Cardiac muscle cell (in vitro differentiated cells and primary cell): Measurements from ENCODE around the gene ZNF467. TPM values are rescaled to one million over a fixed set of nuclear protein-coding genes. Genes with fewer than 3 reads are reported as not detected.

Source experiments
- DNase-seq, 2 donors: peaks; one replicate each; pipeline versions ENCODE4 v3.0.0 to v3.0.0-alpha.2; 2010 to 2017; ENCODE audit warnings: low read depth in 1 of 2, low spot score in 1 of 2
- H3K27ac ChIP-seq: fragments of 200-600 bp; sonication (generic); 2 replicates; pipeline ENCODE4 v1.5.1; 2016
- H3K27me3 ChIP-seq: fragments of 200-600 bp; sonication (generic); 2 replicates; pipeline ENCODE4 v1.6.0; 2016; ENCODE audit warnings: control low read depth
- H3K36me3 ChIP-seq: fragments of 200-600 bp; sonication (generic); 2 replicates; pipeline ENCODE4 v1.5.1; 2016; ENCODE audit warnings: control low read depth
- H3K4me1 ChIP-seq: fragments of 200-600 bp; sonication (generic); 2 replicates; pipeline ENCODE4 v1.8.1; 2017; ENCODE audit warnings: low read depth, mild to moderate bottlenecking, mixed run types
- H3K4me3 ChIP-seq: fragments of 200-600 bp; sonication (generic); 2 replicates; pipeline ENCODE4 v1.5.1; 2016; ENCODE audit warnings: mild to moderate bottlenecking
- H3K9me3 ChIP-seq: fragments of 200-600 bp; sonication (generic); 2 replicates; pipeline ENCODE4 v1.5.1; 2017; ENCODE audit warnings: low read depth, mild to moderate bottlenecking, control low read depth
- CTCF ChIP-seq: IDR thresholded peaks from 2 replicates; pipeline ENCODE4 v1.5.1; 2012; ENCODE audit warnings: low read depth, mild to moderate bottlenecking, low read length
- polyA plus RNA-seq: library from polyadenylated mRNA; unstranded; fragments of >200 nt; fragmentation: Nextera tagmentation; extraction: Ambion mirVana; gene quantifications from 2 replicates; pipeline ENCODE4 v1.2.1, GENCODE V29; 2016
- total RNA-seq: library from RNA; depleted of rRNA; stranded (reverse); fragments of >200 nt; gene quantifications from 2 replicates; pipeline ENCODE4 v1.2.3, GENCODE V29; 2016

The ZNF467 gene
- total and polyA plus RNA-seq, 2 experiments from 2014 or later, result 27.7 to 33.7 TPM

- no peak for TF ChIP-seq CTCF
- no peak overlapping the region for H3K4me3 ChIP-seq
- no peaks in the 10 kb centered on the region for H3K4me1 ChIP-seq
- no peaks in the 10 kb centered on the region for H3K9me3 ChIP-seq
- peaks cover 31% of the 10 kb centered on the region for H3K36me3 ChIP-seq
- no peaks in the 10 kb centered on the region for H3K27me3 ChIP-seq
- H3K27ac ChIP-seq, result no peak overlapping the region
- DNase-seq, result no peak
Observed at GRCh38 chr7:149728491-149729375, 44.7 kb downstream of the ZNF467 start.

GRCh38 chr7:149727899-149728476 lies 45.4 kb downstream of the ZNF467 start:
- Histone ChIP-seq H3K27ac (no peak overlapping the region), H3K4me1 (no peaks in the 10 kb centered on the region), H3K36me3 (peaks cover 35% of the 10 kb centered on the region), H3K9me3 (no peaks in the 10 kb centered on the region), H3K27me3 (no peaks in the 10 kb centered on the region), H3K4me3 (no peak overlapping the region)
- TF ChIP-seq CTCF, result no peak
- DNase-seq, result no peak

- TF ChIP-seq CTCF, result no peak
- H3K4me3 ChIP-seq, result no peak overlapping the region
- DNase-seq, result no peak
- H3K9me3 ChIP-seq, result no peaks in the 10 kb centered on the region
- peaks cover 41% of the 10 kb centered on the region for H3K36me3 ChIP-seq
- no peak overlapping the region for H3K27ac ChIP-seq
- H3K27me3 ChIP-seq, result no peaks in the 10 kb centered on the region
- no peaks in the 10 kb centered on the region for H3K4me1 ChIP-seq
Observed at GRCh38 chr7:149727053-149727898, 46.1 kb downstream of the ZNF467 start.

GRCh38 chr7:149725916-149726315 lies 47.5 kb downstream of the ZNF467 start:
- Histone ChIP-seq H3K4me1 (no peaks in the 10 kb centered on the region), H3K27ac (no peak overlapping the region), H3K36me3 (peaks cover 52% of the 10 kb centered on the region), H3K4me3 (no peak overlapping the region), H3K27me3 (no peaks in the 10 kb centered on the region), H3K9me3 (no peaks in the 10 kb centered on the region)
- DNase-seq, result no peak
- no peak for TF ChIP-seq CTCF

- Histone ChIP-seq H3K9me3 (no peaks in the 10 kb centered on the region), H3K4me1 (no peaks in the 10 kb centered on the region), H3K27me3 (no peaks in the 10 kb centered on the region), H3K4me3 (no peak overlapping the region), H3K36me3 (peaks cover 49% of the 10 kb centered on the region), H3K27ac (no peak overlapping the region)
- DNase-seq, result no peak
- no peak for TF ChIP-seq CTCF
Observed at GRCh38 chr7:149725426-149725821, 48.0 kb downstream of the ZNF467 start.
